Activated T-helper 17 cell treated with anti-CD3 and anti-CD28 coated beads, Interleukin-2, amount 50 U/mL, for 72 hours (primary cell): ENCODE measurements around the gene ITPRID1. TPM values are rescaled to one million over a fixed set of nuclear protein-coding genes. Genes with fewer than 3 reads are reported as not detected.
A peak's percentile ranks its signal among the peaks of the same experiment; 100 is the strongest.
"Not testable (repeated sequence)": the region's sequence is repeated elsewhere in the genome, so short reads cannot be mapped to it uniquely, and the experiment has no call there.

Experiments used
- ATAC-seq: fragments of 150-1000 bp; cut with Tn5 transposase; replicated peaks from 2 replicates; pipeline ENCODE4 v1.10.0; 2021; ENCODE audit warnings: mild to moderate bottlenecking, moderate library complexity
- H3K27ac Mint-ChIP-seq: one replicate; pipeline ENCODE4 v1.8.0; 2022; ENCODE audit warnings: mixed read lengths
- H3K27me3 Mint-ChIP-seq: one replicate; pipeline ENCODE4 v1.8.0; 2022; ENCODE audit warnings: mixed read lengths
- H3K36me3 Mint-ChIP-seq: one replicate; pipeline ENCODE4 v1.8.0; 2022; ENCODE audit warnings: low read depth, mild to moderate bottlenecking, mixed read lengths
- H3K4me1 Mint-ChIP-seq: one replicate; pipeline ENCODE4 v1.8.0; 2022; ENCODE audit warnings: mixed read lengths
- H3K4me3 Mint-ChIP-seq: one replicate; pipeline ENCODE4 v1.8.0; 2022; ENCODE audit warnings: mild to moderate bottlenecking, mixed read lengths
- H3K9me3 Mint-ChIP-seq: one replicate; pipeline ENCODE4 v1.8.0; 2022; ENCODE audit warnings: mixed read lengths
- total RNA-seq, 2 donors: library from RNA; stranded (reverse); gene quantifications; one replicate each; pipeline ENCODE4 v1.2.3, GENCODE V29; 2022

ITPRID1 gene
- total RNA-seq, result not detected

DNA sequence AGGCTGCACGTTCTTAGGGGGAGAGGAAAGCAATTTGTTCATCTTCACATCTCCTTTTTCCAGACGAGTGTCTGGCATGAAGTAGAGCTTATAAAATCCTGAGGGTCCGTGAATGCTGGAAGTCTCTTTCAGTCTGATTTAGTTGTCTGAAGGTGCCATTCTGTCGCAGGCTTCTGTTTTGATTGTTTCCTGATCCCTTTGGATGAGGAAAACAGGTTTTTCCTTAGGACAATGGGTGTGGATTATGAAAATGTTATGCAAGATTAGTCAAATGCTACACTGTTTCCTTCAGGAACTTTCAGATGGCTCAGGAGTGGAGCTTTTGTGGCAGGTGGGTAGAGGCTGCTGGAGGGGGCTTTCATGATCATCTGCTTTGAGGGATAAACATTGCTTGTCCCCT is at the start of gene ITPRID1:
TSS of gene ITPRID1 (plus strand) at position 301 of the 400 bp plus-strand sequence. CDS start 38,935 bp downstream, outside the sequence.
- Mint-ChIP-seq H3K4me1 (no peaks in the 10 kb centered on the region), H3K4me3 (no peak within 1 kb of the TSS), H3K27ac (no peak within 1 kb of the TSS), H3K9me3 (peaks cover 9% of the 10 kb centered on the region), H3K27me3 (no peaks in the 10 kb centered on the region), H3K36me3 (no peaks in the 10 kb centered on the region)
- ATAC-seq, result no peak

DNA sequence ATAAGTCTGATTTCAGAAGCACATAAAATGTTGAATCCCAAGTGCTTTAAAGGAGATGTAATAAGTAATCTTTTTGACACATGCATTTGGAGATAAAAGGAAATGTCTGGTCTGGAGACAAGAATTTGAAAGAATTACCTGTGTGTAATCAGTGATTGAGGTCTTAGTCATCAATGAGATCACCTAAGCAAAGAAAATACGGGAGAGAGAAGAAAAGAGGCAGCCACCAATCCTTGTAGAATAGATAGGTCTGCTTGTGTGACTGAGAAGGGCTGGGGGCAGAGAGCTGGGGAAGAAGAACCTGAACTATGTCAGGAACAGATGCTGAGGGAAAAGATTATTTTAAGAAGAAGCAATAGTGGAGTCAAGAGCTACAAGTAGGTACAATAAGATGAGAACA is 49.3 kb upstream of the ITPRID1 start:
- peaks cover 16% of the 10 kb centered on the region for H3K9me3 Mint-ChIP-seq
- no peaks in the 10 kb centered on the region for H3K27me3 Mint-ChIP-seq
- H3K4me1 Mint-ChIP-seq, result no peaks in the 10 kb centered on the region
- no peak overlapping the region for H3K27ac Mint-ChIP-seq
- no peak overlapping the region for H3K4me3 Mint-ChIP-seq
- no peaks in the 10 kb centered on the region for H3K36me3 Mint-ChIP-seq
- no peak for ATAC-seq

- H3K27me3 Mint-ChIP-seq, result no peaks in the 10 kb centered on the region
- H3K9me3 Mint-ChIP-seq, result peaks cover 19% of the 10 kb centered on the region
- H3K27ac Mint-ChIP-seq, result no peak overlapping the region
- H3K4me3 Mint-ChIP-seq, result no peak overlapping the region
- ATAC-seq, result no peak
- no peaks in the 10 kb centered on the region for H3K4me1 Mint-ChIP-seq
- H3K36me3 Mint-ChIP-seq, result no peaks in the 10 kb centered on the region
These were observed 48.6 kb upstream of the ITPRID1 start for GRCh38 chr7:31465285-31465684.

GRCh38 chr7:31466036-31466435 is 47.9 kb upstream of the ITPRID1 start:
- Mint-ChIP-seq H3K4me1 (no peaks in the 10 kb centered on the region), H3K4me3 (no peak overlapping the region), H3K27me3 (no peaks in the 10 kb centered on the region), H3K36me3 (no peaks in the 10 kb centered on the region), H3K27ac (no peak overlapping the region), H3K9me3 (peaks cover 19% of the 10 kb centered on the region)
- ATAC-seq, result no peak

DNA sequence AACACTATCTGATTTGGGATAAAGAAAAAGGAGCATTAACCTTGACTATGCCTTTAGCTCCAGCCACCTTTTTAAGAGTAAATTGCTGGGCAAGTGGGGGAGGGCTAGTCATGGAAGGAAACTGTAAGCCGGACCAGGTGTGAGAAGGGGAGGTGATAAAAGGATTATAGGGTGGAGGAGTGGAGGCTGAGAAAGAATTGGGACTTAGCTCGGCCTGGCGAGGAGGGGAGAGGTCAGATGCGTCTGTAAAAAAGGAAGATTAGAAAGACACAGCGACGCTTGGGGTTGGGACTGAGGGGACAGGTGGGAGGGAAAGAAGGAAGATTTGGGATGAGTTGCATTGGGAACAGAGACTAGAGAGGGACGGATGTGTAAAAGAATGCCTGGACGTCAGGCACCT is 43.0 kb upstream of the ITPRID1 start:
- not testable (repeated sequence) for H3K36me3 Mint-ChIP-seq, ATAC-seq, H3K27me3 Mint-ChIP-seq, H3K9me3 Mint-ChIP-seq, H3K27ac Mint-ChIP-seq, H3K4me1 Mint-ChIP-seq, H3K4me3 Mint-ChIP-seq

GRCh38 chr7:31475368-31475767 is 38.5 kb upstream of the ITPRID1 start:
- H3K36me3 Mint-ChIP-seq, result no peaks in the 10 kb centered on the region
- peaks cover 4% of the 10 kb centered on the region for H3K9me3 Mint-ChIP-seq
- no peak overlapping the region for H3K4me3 Mint-ChIP-seq
- no peaks in the 10 kb centered on the region for H3K27me3 Mint-ChIP-seq
- H3K4me1 Mint-ChIP-seq, result no peaks in the 10 kb centered on the region
- ATAC-seq, result no peak
- no peak overlapping the region for H3K27ac Mint-ChIP-seq

DNA sequence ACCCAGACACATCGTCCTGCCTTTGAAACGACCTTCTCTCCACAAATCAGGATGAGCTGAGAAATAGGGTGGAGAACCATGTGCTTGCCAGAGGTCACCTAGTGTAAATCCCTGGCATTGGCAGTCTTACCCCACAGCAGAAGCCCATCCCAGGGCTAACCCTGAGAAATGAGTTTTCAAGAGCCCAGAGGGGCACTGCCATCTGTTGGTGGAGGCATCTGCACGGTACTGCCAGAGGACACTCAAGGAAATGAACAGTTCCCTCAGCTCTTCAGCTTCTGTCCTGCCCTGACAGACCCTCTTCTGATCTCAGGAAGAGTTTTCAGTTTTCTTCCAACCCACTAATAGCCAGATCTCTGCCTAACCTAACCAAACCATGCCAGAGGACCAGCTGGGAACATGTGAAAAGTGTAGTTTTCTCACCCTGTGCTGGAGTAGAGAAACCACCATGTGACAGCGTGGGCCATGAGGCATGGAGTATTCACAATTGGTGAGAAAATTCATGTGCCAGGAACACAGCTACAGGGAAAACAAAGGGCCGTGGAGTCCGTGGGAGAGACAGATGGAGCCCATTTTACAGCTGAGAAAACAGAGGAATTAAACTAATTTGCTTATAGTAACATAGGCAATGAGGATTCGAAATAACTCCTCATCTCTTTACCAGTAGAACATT is 37.7 kb upstream of the ITPRID1 start:
- no peaks in the 10 kb centered on the region for H3K4me1 Mint-ChIP-seq
- no peaks in the 10 kb centered on the region for H3K27me3 Mint-ChIP-seq
- no peak for ATAC-seq
- no peaks in the 10 kb centered on the region for H3K36me3 Mint-ChIP-seq
- H3K27ac Mint-ChIP-seq, result no peak overlapping the region
- no peak overlapping the region for H3K4me3 Mint-ChIP-seq
- H3K9me3 Mint-ChIP-seq, result peaks cover 4% of the 10 kb centered on the region

DNA sequence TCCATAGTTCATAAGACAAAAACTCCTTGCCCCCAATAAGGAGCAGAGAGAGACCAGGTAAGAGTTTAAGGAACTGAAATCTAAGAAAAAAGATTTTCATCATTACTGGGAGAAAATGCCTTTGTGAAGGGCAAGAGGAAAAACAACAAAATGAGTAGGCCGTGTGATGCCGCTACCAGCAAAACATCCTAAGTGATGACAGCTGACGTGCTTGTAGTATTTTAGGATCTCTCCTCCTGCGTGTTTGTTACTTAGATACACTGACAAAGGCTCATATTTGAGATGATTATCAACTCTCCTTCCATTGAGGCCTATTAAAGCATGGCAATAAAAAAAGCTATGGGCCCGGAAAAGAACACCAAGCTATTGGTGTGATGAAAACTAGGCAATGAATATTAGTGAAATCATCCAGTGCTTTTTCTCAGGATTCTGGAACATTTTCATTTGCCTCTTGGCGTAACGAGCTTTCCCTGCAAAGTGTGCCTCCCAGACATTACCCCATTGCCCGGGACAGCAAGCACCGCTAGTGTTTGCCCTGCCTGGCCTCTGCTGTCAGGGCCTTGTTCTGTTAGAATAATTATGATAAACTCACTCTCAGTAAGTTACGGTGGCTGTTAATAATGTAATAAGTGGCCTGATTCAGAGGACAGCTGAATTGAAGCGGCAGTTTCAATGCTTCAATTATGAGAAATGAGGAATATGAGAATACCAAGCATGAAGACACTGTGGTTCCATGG is 36.8 kb upstream of the ITPRID1 start:
- no peaks in the 10 kb centered on the region for H3K27me3 Mint-ChIP-seq
- no peak for ATAC-seq
- H3K9me3 Mint-ChIP-seq, result peaks cover 4% of the 10 kb centered on the region

DNA sequence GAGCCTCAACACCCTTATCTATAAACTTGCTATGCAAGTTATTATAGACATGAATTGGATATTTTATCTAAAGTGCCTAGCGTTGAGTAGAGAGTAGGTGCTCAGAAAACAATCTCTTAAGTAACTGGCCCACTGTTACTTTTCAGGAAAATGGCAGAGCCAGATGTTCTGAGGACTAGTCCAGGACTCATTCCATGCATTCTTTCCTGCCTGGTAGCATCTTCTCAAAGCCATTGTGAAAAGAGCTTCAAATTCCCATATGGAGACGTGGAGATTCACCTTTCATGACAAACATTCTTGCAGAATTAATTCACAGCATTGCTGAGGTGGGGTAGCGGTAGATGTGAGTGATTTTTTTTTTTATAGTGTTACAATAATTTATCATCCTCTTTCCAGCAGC is 35.9 kb upstream of the ITPRID1 start:
- Mint-ChIP-seq H3K4me3 (no peak overlapping the region), H3K27me3 (no peaks in the 10 kb centered on the region), H3K4me1 (no peaks in the 10 kb centered on the region), H3K9me3 (peaks cover 4% of the 10 kb centered on the region), H3K36me3 (no peaks in the 10 kb centered on the region), H3K27ac (no peak overlapping the region)
- ATAC-seq, result no peak

More for the DNA sequence above, 36.8 kb upstream of the ITPRID1 start:
- H3K27ac Mint-ChIP-seq, result no peak overlapping the region
- no peaks in the 10 kb centered on the region for H3K36me3 Mint-ChIP-seq
- H3K4me1 Mint-ChIP-seq, result no peaks in the 10 kb centered on the region
- H3K4me3 Mint-ChIP-seq, result no peak overlapping the region

- Mint-ChIP-seq H3K9me3 (peaks cover 4% of the 10 kb centered on the region), H3K36me3 (no peaks in the 10 kb centered on the region), H3K27ac (no peak overlapping the region), H3K4me3 (no peak overlapping the region), H3K27me3 (no peaks in the 10 kb centered on the region), H3K4me1 (no peaks in the 10 kb centered on the region)
- ATAC-seq, result no peak
These were observed 35.2 kb upstream of the ITPRID1 start for GRCh38 chr7:31478721-31479120.

DNA sequence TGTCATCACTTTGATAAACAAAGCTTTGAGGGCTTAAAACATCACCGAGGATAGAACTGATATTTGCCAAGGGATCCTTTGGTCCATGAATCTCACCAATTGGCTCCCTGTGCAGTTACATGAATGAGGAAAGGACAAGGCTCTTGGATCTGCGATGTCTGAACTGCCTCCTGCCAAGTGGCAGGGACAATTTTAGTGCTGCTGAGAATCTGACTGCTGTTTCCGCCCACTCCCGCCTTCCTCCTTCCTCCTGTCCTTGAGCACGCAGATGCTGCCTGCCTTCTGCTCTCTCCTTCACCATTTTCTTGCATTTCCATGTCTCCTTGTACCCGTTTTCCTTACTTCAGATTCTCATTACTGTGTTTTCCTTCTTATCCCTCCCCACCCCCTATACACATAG is 26.8 kb upstream of the ITPRID1 start:
- ATAC-seq, result no peak
- H3K27ac Mint-ChIP-seq, result no peak overlapping the region
- no peaks in the 10 kb centered on the region for H3K36me3 Mint-ChIP-seq

GRCh38 chr7:31487476-31487875 is 26.4 kb upstream of the ITPRID1 start:
- H3K4me3 Mint-ChIP-seq, result no peak overlapping the region
- H3K27me3 Mint-ChIP-seq, result no peaks in the 10 kb centered on the region
- no peak overlapping the region for H3K27ac Mint-ChIP-seq
- ATAC-seq, result no peak
- no peaks in the 10 kb centered on the region for H3K4me1 Mint-ChIP-seq
- no peaks in the 10 kb centered on the region for H3K36me3 Mint-ChIP-seq
- no peaks in the 10 kb centered on the region for H3K9me3 Mint-ChIP-seq

More for the DNA sequence above, 26.8 kb upstream of the ITPRID1 start:
- Mint-ChIP-seq H3K9me3 (no peaks in the 10 kb centered on the region), H3K4me1 (no peaks in the 10 kb centered on the region), H3K27me3 (no peaks in the 10 kb centered on the region), H3K4me3 (no peak overlapping the region)

GRCh38 chr7:31488562-31489203 is 25.2 kb upstream of the ITPRID1 start:
- Mint-ChIP-seq H3K4me1 (no peaks in the 10 kb centered on the region), H3K9me3 (no peaks in the 10 kb centered on the region)
- ATAC-seq, result peak; percentile 51

DNA sequence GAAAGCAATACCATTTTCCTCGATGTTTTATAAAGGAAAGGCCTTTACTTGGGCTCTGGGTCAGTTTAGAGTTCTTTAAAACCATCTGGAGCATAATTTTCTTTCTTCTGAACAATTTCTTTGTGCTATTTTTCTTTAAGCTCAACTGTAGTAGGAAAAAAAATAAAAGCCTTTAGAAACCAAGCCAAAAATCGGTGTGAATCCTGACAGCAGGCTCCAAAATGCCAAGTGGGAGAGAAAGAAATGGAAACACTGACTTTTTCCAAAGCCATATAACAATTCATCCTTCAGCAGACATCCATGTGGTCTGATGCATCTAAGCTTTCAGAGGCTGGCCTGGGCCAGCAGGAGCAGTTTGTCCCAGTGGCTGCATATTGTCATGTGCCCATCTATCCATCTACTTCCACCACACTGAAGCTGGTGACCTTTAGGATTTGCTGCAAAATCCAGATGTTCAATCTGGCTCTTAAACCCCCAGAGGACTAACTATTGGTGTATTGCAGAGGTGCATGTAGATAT is 23.0 kb upstream of the ITPRID1 start:
- Mint-ChIP-seq H3K27ac (no peak overlapping the region), H3K36me3 (no peaks in the 10 kb centered on the region), H3K4me1 (no peaks in the 10 kb centered on the region), H3K4me3 (no peak overlapping the region), H3K9me3 (no peaks in the 10 kb centered on the region), H3K27me3 (no peaks in the 10 kb centered on the region)
- ATAC-seq, result no peak

More at GRCh38 chr7:31488562-31489203, 25.2 kb upstream of the ITPRID1 start:
- Mint-ChIP-seq H3K27me3 (no peaks in the 10 kb centered on the region), H3K36me3 (no peaks in the 10 kb centered on the region), H3K27ac (no peak overlapping the region), H3K4me3 (no peak overlapping the region)

DNA sequence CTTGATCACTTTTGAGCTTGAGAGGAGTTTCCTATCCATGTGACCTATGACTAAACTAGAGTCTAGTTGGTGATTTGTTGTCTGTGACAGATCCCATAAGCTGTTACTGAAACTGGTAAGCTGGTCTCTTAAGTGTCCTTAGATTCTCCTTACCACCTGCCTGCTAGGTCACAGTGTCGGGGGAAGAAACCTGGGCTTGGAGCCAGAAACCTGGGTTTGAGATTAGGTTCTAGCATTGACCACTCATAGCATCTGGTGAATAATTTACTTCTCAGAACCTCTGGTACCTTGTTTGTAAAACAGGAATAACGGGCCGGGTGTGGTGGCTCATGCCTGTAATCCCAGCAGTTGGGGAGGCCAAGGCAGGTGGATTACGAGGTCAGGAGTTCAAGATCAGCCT is 21.8 kb upstream of the ITPRID1 start:
- no peaks in the 10 kb centered on the region for H3K36me3 Mint-ChIP-seq
- no peaks in the 10 kb centered on the region for H3K4me1 Mint-ChIP-seq
- no peak overlapping the region for H3K4me3 Mint-ChIP-seq
- no peak for ATAC-seq
- no peaks in the 10 kb centered on the region for H3K27me3 Mint-ChIP-seq
- H3K9me3 Mint-ChIP-seq, result no peaks in the 10 kb centered on the region
- H3K27ac Mint-ChIP-seq, result no peak overlapping the region
